Raji (cell line): ENCODE results near the gene INPP4A.

Source experiments
- POLR2A ChIP-seq: IDR thresholded peaks from 2 replicates; pipeline ENCODE4 v1.6.1; 2011; ENCODE audit warnings: low read depth, low read length, control low read depth; ENCODE audit not compliant: insufficient read depth

Gene INPP4A

GRCh38 chr2:98634406-98635092 lies 189.9 kb downstream of the INPP4A start:
- TF ChIP-seq POLR2A = no peak

GRCh38 chr2:98637401-98638147 lies 192.9 kb downstream of the INPP4A start:
- no peak for TF ChIP-seq POLR2A

GRCh38 chr2:98643496-98644100 lies 198.9 kb downstream of the INPP4A start:
- TF ChIP-seq POLR2A = no peak
